ENCODE data around the gene MED16. TPM values are rescaled to one million over a fixed set of nuclear protein-coding genes. Genes with fewer than 3 reads are reported as not detected.

Gene MED16
- total RNA-seq, 1 experiment from 2014 or later, result 83.1 TPM

GRCh38 chr19:916645-917322 lies 23.8 kb upstream of the MED16 start:
- no peaks in the 10 kb centered on the region for H4K20me1 ChIP-seq (ENCODE audit: control insufficient read depth, insufficient read depth, insufficient read length)
- no peak overlapping the region for H4K5ac ChIP-seq (ENCODE audit: insufficient read length, low read depth, low read length)
- Mint-ChIP-seq H3K9me3 (peaks cover 0 to 3% of the 10 kb centered on the region in 2 experiments; a peak in 2 of 5 replicates), H3K4me3 (peak overlapping the region; percentile 48 to 74), H3K27ac (no peak overlapping the region), H3K4me1 (peaks cover under 1 to 3% of the 10 kb centered on the region in 2 experiments; a peak in 2 of 4 replicates), H3K27me3 (ENCODE audit: low read depth) (peaks cover 72% of the 10 kb centered on the region), H3K36me3 (ENCODE audit: insufficient read depth in 1 of 3, low read depth in 3 of 3) (peaks cover 0 to 2% (median 0%) of the 10 kb centered on the region in 3 experiments; a peak in 1 of 7 replicates)
- no peak overlapping the region for H2AFZ ChIP-seq (ENCODE audit: low read length)
- no peak overlapping the region for H3K23ac ChIP-seq (ENCODE audit: insufficient read length, low read depth, low read length)
- H3K27ac ChIP-seq (ENCODE audit: insufficient read length, low read depth, low read length), result no peak overlapping the region
- H2BK120ac ChIP-seq (ENCODE audit: low read depth, low read length, poor library complexity, severe bottlenecking), result no peak overlapping the region
- H2BK5ac ChIP-seq (ENCODE audit: insufficient read length, low read length), result no peak overlapping the region
- no peak overlapping the region for H2AK5ac ChIP-seq (ENCODE audit: insufficient read length, low read length)
- H4K91ac ChIP-seq (ENCODE audit: insufficient read length, low read depth, low read length), result no peak overlapping the region
- no peak overlapping the region for H3K14ac ChIP-seq (ENCODE audit: insufficient read depth, low read length)
- no peak for TF ChIP-seq CTCF (conservative IDR thresholded peaks at IDR 0.05)
- no peak overlapping the region for H2BK15ac ChIP-seq (ENCODE audit: low read depth, low read length)
- H3K4me1 ChIP-seq (ENCODE audit: insufficient read depth, low read length), result no peaks in the 10 kb centered on the region
- no peak overlapping the region for H3K9ac ChIP-seq (ENCODE audit: extremely low read depth, insufficient read length, low read length)
- no CpG with 5 or more reads among the region's 35 CpGs for WGBS (ENCODE audit: extremely low coverage, insufficient read length, low lambda C conversion rate)
- peaks cover 19% of the 10 kb centered on the region; the same call in 1 of the 2 replicates for H3K27me3 ChIP-seq (ENCODE audit: insufficient read depth, low read length)
- H3K23me2 ChIP-seq (ENCODE audit: insufficient read length, low read depth, low read length, poor library complexity, severe bottlenecking), result peaks cover 24% of the 10 kb centered on the region
- peak; percentile 61 for DNase-seq
- H3K4me2 ChIP-seq (ENCODE audit: insufficient read depth, insufficient read length, low read length), result peak overlapping the region; percentile 51
- H3K9me3 ChIP-seq (ENCODE audit: control insufficient read depth, low read depth, low read length), result no peaks in the 10 kb centered on the region
- H3T11ph ChIP-seq (ENCODE audit: low read length), result no peak overlapping the region
- H3K56ac ChIP-seq (ENCODE audit: insufficient read length, low read depth, low read length), result no peak overlapping the region
- no peak overlapping the region for H2BK20ac ChIP-seq (ENCODE audit: low read depth, low read length, poor library complexity, severe bottlenecking)
- no peak overlapping the region for H3K4ac ChIP-seq (ENCODE audit: low read depth, low read length)
- H3K79me2 ChIP-seq (ENCODE audit: insufficient read depth, low read length), result no peaks in the 10 kb centered on the region
- no peak overlapping the region for H3K18ac ChIP-seq (ENCODE audit: insufficient read length, low read depth, low read length)
- H4K8ac ChIP-seq (replicated peaks; ENCODE audit: insufficient read length, low read depth, low read length), result no peak overlapping the region
- H3K79me1 ChIP-seq (ENCODE audit: insufficient read depth, low read depth, low read length, poor library complexity, severe bottlenecking), result no peaks in the 10 kb centered on the region
- no peak overlapping the region for H2BK12ac ChIP-seq (ENCODE audit: insufficient read length, low read depth, low read length)

All from H9 (cell line).